Measurements from ENCODE around the gene CCT2. TPM values are rescaled to one million over a fixed set of nuclear protein-coding genes. Genes with fewer than 3 reads are reported as not detected.

CCT2 gene
- total and polyA plus RNA-seq, 2 of the 13 experiments (the other 11 are each of a cell fraction or from before 2014, with no cell fraction given), result 209 to 388 TPM

- Histone ChIP-seq H3K9me3 (ENCODE audit: low read length) (no peaks in the 10 kb centered on the region), H3K4me2 (ENCODE audit: low read depth, low read length) (no peak overlapping the region), H3K27ac (ENCODE audit: extremely low read length, insufficient read depth, low read length) (no peak overlapping the region), H4K20me1 (ENCODE audit: insufficient read depth, low read length) (no peaks in the 10 kb centered on the region), H3K4me3 (replicated peaks in 1 of 3; ENCODE audit: insufficient read depth in 1 of 3, low read depth in 2 of 3, low read length in 3 of 3) (no peak overlapping the region), H3K9ac (ENCODE audit: insufficient read depth, low read depth, low read length) (no peak overlapping the region), H2AFZ (ENCODE audit: low read length) (no peak overlapping the region), H3K4me1 (ENCODE audit: insufficient read depth, low read length) (no peaks in the 10 kb centered on the region), H3K27me3 (ENCODE audit: control insufficient read depth in 1 of 2, insufficient read depth in 2 of 2, low read length in 2 of 2) (no peaks in the 10 kb centered on the region), H3K36me3 (replicated peaks in 1 of 2; ENCODE audit: control insufficient read depth in 1 of 2, insufficient read depth in 2 of 2, low read length in 2 of 2) (peaks cover 0 to 4% of the 10 kb centered on the region in 2 experiments; a peak in 2 of 5 replicates), H3K79me2 (ENCODE audit: insufficient read depth, low read length) (no peaks in the 10 kb centered on the region)
- CTCF ChIA-PET (ENCODE audit: low intra/inter-chr PET ratio, low total read pairs), result no interaction called here
- no peak for TF ChIP-seq ZMAT5 (CRISPR knock-in tag; IDR thresholded peaks at IDR 0.05; ENCODE audit: borderline replicate concordance, low read depth)
- no peak for TF ChIP-seq ZNF770 (CRISPR knock-in tag; IDR thresholded peaks at IDR 0.05)
- peak; percentile 31 for TF ChIP-seq RBM22 (optimal IDR thresholded peaks at IDR 0.05; ENCODE audit: low read length)
- no peak for TF ChIP-seq SIN3B (IDR thresholded peaks at IDR 0.05; ENCODE audit: low read length)
- no peak for TF ChIP-seq ZBTB42 (CRISPR knock-in tag; IDR thresholded peaks at IDR 0.05)
- no peak for TF ChIP-seq EEA1 (CRISPR knock-in tag; IDR thresholded peaks at IDR 0.05; ENCODE audit: borderline replicate concordance)
- in situ Hi-C loops (cut with HindIII; ENCODE audit: extremely low pct_ligation_motif_present, low pct_unique_long_range_greater_than_20kb) (no loop called here), intact Hi-C loops (cut with micrococcal nuclease; ENCODE audit: unreplicated experiment) (no loop called here)
- ATAC-seq, result no peak
- BruUV-seq (replicated peaks), result no TSS peak
- DNase-seq (ENCODE audit: low spot score), result no peak
- FAIRE-seq, result no peak
- 98% methylated on average over 1 of the region's 1 CpG for WGBS (ENCODE audit: low lambda C conversion rate)
- POLR2A ChIA-PET, result no interaction called here
These were observed 5.2 kb upstream of the CCT2 start for GRCh38 chr12:69580074-69580473.

- H3K27ac ChIP-seq (ENCODE audit: extremely low read length, insufficient read depth, low read length), result no peak overlapping the region
- no peak overlapping the region for H3K9ac ChIP-seq (ENCODE audit: insufficient read depth, low read depth, low read length)
- CTCF ChIA-PET (ENCODE audit: low intra/inter-chr PET ratio, low total read pairs), result no interaction called here
- POLR2A ChIA-PET, result no interaction called here
- no peak overlapping the region for H3K4me3 ChIP-seq (replicated peaks in 1 of 3; ENCODE audit: insufficient read depth in 1 of 3, low read depth in 2 of 3, low read length in 3 of 3)
- H3K9me3 ChIP-seq (ENCODE audit: low read length), result no peaks in the 10 kb centered on the region
- ATAC-seq (peak; percentile 58), FAIRE-seq (no peak), DNase-seq (ENCODE audit: low spot score) (peak; percentile 24)
- H3K79me2 ChIP-seq (ENCODE audit: insufficient read depth, low read length), result peaks cover 23% of the 10 kb centered on the region
- H3K4me2 ChIP-seq (ENCODE audit: low read depth, low read length), result no peak overlapping the region
- no peaks in the 10 kb centered on the region; a peak in 1 of 5 replicates for H3K27me3 ChIP-seq (ENCODE audit: control insufficient read depth in 1 of 2, insufficient read depth in 2 of 2, low read length in 2 of 2)
- TF ChIP-seq GATAD1 (CRISPR knock-in tag; IDR thresholded peaks at IDR 0.05) (no peak), BORCS8-MEF2B (CRISPR knock-in tag; IDR thresholded peaks at IDR 0.05) (no peak), FOXO1 (CRISPR knock-in tag; IDR thresholded peaks at IDR 0.05) (no peak), ZFP62 (CRISPR knock-in tag; IDR thresholded peaks at IDR 0.05) (no peak), SMC3 (IDR thresholded peaks at IDR 0.05; ENCODE audit: low read length) (peak; percentile 15; the same call in 1 of the 2 replicates), CTCF (CRISPR knock-in tag; IDR thresholded peaks at IDR 0.05) (peak; percentile 32), YEATS2 (CRISPR knock-in tag; IDR thresholded peaks at IDR 0.05; ENCODE audit: borderline replicate concordance) (no peak), STAG1 (CRISPR knock-in tag; IDR thresholded peaks at IDR 0.05) (peak; percentile 38)
- no TSS peak for BruUV-seq (replicated peaks)
- peaks cover 2 to 13% of the 10 kb centered on the region in 2 experiments for H3K36me3 ChIP-seq (replicated peaks in 1 of 2; ENCODE audit: control insufficient read depth in 1 of 2, insufficient read depth in 2 of 2, low read length in 2 of 2)
- peaks cover 17% of the 10 kb centered on the region for H4K20me1 ChIP-seq (ENCODE audit: insufficient read depth, low read length)
- intact Hi-C loops (cut with micrococcal nuclease; ENCODE audit: unreplicated experiment) (no loop called here), in situ Hi-C loops (cut with HindIII; ENCODE audit: extremely low pct_ligation_motif_present, low pct_unique_long_range_greater_than_20kb) (no loop called here)
- peaks cover 15% of the 10 kb centered on the region for H3K4me1 ChIP-seq (ENCODE audit: insufficient read depth, low read length)
- H2AFZ ChIP-seq (ENCODE audit: low read length), result no peak overlapping the region
These were observed 2.1 kb upstream of the CCT2 start for GRCh38 chr12:69583203-69583602.
